ENCODE measurements around the gene ANKZF1. TPM values are rescaled to one million over a fixed set of nuclear protein-coding genes. Genes with fewer than 3 reads are reported as not detected.

Gene ANKZF1
- polyA plus RNA-seq, 1 experiment, result 22.0 TPM

- ChIA-PET POLR2A (interaction anchor here (1.0 to 2.0 kb wide), 9 partner anchors 10 to 66 kb away, joined by 3 to 12 read pairs (median 5); partner anchors contain the start of genes ABCB6, CNPPD1, DNAJB2 and TUBA4A), CTCF (interaction anchor here (1.0 to 2.4 kb wide), 3 partner anchors 66 to 301 kb away, joined by 3 to 15 read pairs (median 11); no protein-coding TSS in a partner anchor)
- peak overlapping the region; percentile 47 for H3K27ac ChIP-seq (ENCODE audit: low read depth, low read length)
- H3K27me3 ChIP-seq (ENCODE audit: control insufficient read depth, insufficient read depth, low read length), result no peaks in the 10 kb centered on the region
- no peak for DNase-seq (ENCODE audit: low read depth, low spot score)
- no peaks in the 10 kb centered on the region; the same call in 1 of the 2 replicates for H3K9me3 ChIP-seq (ENCODE audit: control insufficient read depth, insufficient read depth, low read length)
- no peak for TF ChIP-seq CTCF (IDR thresholded peaks at IDR 0.05; ENCODE audit: low read depth, low read length)
- H3K4me3 ChIP-seq (ENCODE audit: low read depth, low read length), result peak overlapping the region; percentile 71
Observed at GRCh38 chr2:219228911-219229304, 698 bp upstream of the ANKZF1 start.

GRCh38 chr2:219230059-219230540 is 494 bp downstream of the ANKZF1 start:
- Histone ChIP-seq H3K9me3 (ENCODE audit: control insufficient read depth, insufficient read depth, low read length) (no peaks in the 10 kb centered on the region), H3K4me3 (ENCODE audit: low read depth, low read length) (peak overlapping the region; percentile 71), H3K27me3 (ENCODE audit: control insufficient read depth, insufficient read depth, low read length) (no peaks in the 10 kb centered on the region), H3K27ac (ENCODE audit: low read depth, low read length) (peak overlapping the region; percentile 82)
- ChIA-PET POLR2A (interaction anchor here (0.8 to 2.0 kb wide), 7 partner anchors 11 to 65 kb away, joined by 4 to 12 read pairs (median 5); partner anchors contain the start of genes ABCB6, CNPPD1, DNAJB2 and GLB1L), CTCF (interaction anchor here (0.9 to 2.4 kb wide), 5 partner anchors 46 to 75 kb away, joined by 3 to 15 read pairs (median 7); no protein-coding TSS in a partner anchor)
- no peak for TF ChIP-seq CTCF (IDR thresholded peaks at IDR 0.05; ENCODE audit: low read depth, low read length)
- no peak for DNase-seq (ENCODE audit: low read depth, low spot score)

GRCh38 chr2:219234331-219234730 is 4.7 kb downstream of the ANKZF1 start:
- no peaks in the 10 kb centered on the region for H3K9me3 ChIP-seq (ENCODE audit: control insufficient read depth, insufficient read depth, low read length)
- H3K4me3 ChIP-seq (ENCODE audit: low read depth, low read length), result no peak overlapping the region
- H3K27ac ChIP-seq (ENCODE audit: low read depth, low read length), result no peak overlapping the region
- H3K27me3 ChIP-seq (ENCODE audit: control insufficient read depth, insufficient read depth, low read length), result no peaks in the 10 kb centered on the region
- no peak for TF ChIP-seq CTCF (IDR thresholded peaks at IDR 0.05; ENCODE audit: low read depth, low read length)
- ChIA-PET CTCF (no interaction called here), POLR2A (interaction anchor here (0.6 kb wide), 1 partner anchor 30 kb away, joined by 4 read pairs; no protein-coding TSS in a partner anchor)
- DNase-seq (ENCODE audit: low read depth, low spot score), result no peak

- ChIA-PET POLR2A (no interaction called here), CTCF (interaction anchor here (0.8 to 1.3 kb wide), 2 partner anchors 33 to 52 kb away, joined by 3 read pairs; no protein-coding TSS in a partner anchor)
- TF ChIP-seq CTCF (IDR thresholded peaks at IDR 0.05; ENCODE audit: low read depth, low read length), result no peak
- Histone ChIP-seq H3K9me3 (ENCODE audit: control insufficient read depth, insufficient read depth, low read length) (no peaks in the 10 kb centered on the region; the same call in 1 of the 2 replicates), H3K27ac (ENCODE audit: low read depth, low read length) (no peak overlapping the region), H3K27me3 (ENCODE audit: control insufficient read depth, insufficient read depth, low read length) (no peaks in the 10 kb centered on the region), H3K4me3 (ENCODE audit: low read depth, low read length) (peak overlapping the region; percentile 41)
- DNase-seq (ENCODE audit: low read depth, low spot score), result no peak
Observed at GRCh38 chr2:219243291-219243761, 13.7 kb downstream of the ANKZF1 start.

- peak overlapping the region; percentile 70 for H3K27ac ChIP-seq (ENCODE audit: low read depth, low read length)
- H3K27me3 ChIP-seq (ENCODE audit: control insufficient read depth, insufficient read depth, low read length), result no peaks in the 10 kb centered on the region
- CTCF ChIA-PET, result interaction anchor here (2.2 to 3.0 kb wide), 3 partner anchors 33 to 73 kb away, joined by 9 to 24 read pairs (median 19); partner anchors contain the start of gene DNAJB2
- POLR2A ChIA-PET, result interaction anchor here (0.6 to 2.3 kb wide), 10 partner anchors 15 to 240 kb away, joined by 3 to 11 read pairs (median 4); partner anchors contain the start of genes ABCB6, DNAJB2 and ZFAND2B
- no peaks in the 10 kb centered on the region; the same call in 1 of the 2 replicates for H3K9me3 ChIP-seq (ENCODE audit: control insufficient read depth, insufficient read depth, low read length)
- no peak for DNase-seq (ENCODE audit: low read depth, low spot score)
- peak overlapping the region; percentile 97 for H3K4me3 ChIP-seq (ENCODE audit: low read depth, low read length)
- no peak for TF ChIP-seq CTCF (IDR thresholded peaks at IDR 0.05; ENCODE audit: low read depth, low read length)
Observed at GRCh38 chr2:219244789-219245147, 15.2 kb downstream of the ANKZF1 start.
